Astrocyte (in vitro differentiated cells and primary cell): ENCODE measurements around the gene YTHDC1. TPM values are rescaled to one million over a fixed set of nuclear protein-coding genes. Genes with fewer than 3 reads are reported as not detected.

Experiments used
- DNase-seq: peaks from one replicate; pipeline ENCODE4 v3.0.0-alpha.2; 2010; ENCODE audit warnings: low read depth
- FAIRE-seq: peaks from 2 replicates; lab custom pipeline; 2011; peaks lifted over from hg19 to GRCh38; lab: Jason Lieb, UNC
- H2AFZ ChIP-seq: 2 replicates; pipeline ENCODE4 v1.6.0; 2012; ENCODE audit warnings: low read depth, low read length, inconsistent platforms
- H3K27ac ChIP-seq: 2 replicates; pipeline ENCODE4 v1.5.1; 2011; ENCODE audit warnings: low read depth, low read length, inconsistent platforms
- H3K27me3 ChIP-seq: 2 replicates; pipeline ENCODE4 v1.6.0; 2011; ENCODE audit warnings: low read length, inconsistent platforms; ENCODE audit not compliant: insufficient read depth
- H3K36me3 ChIP-seq: 2 replicates; pipeline ENCODE4 v1.5.1; 2011; ENCODE audit warnings: low read length, inconsistent platforms; ENCODE audit not compliant: insufficient read depth
- H3K4me1 ChIP-seq: 2 replicates; pipeline ENCODE4 v1.5.1; 2011; ENCODE audit warnings: low read length, inconsistent platforms; ENCODE audit not compliant: insufficient read depth
- H3K4me2 ChIP-seq: 2 replicates; pipeline ENCODE4 v1.6.0; 2012; ENCODE audit warnings: low read length, inconsistent platforms
- H3K4me3 ChIP-seq: 2 replicates; pipeline ENCODE4 v1.5.1; 2011; ENCODE audit warnings: low read depth, mild to moderate bottlenecking, low read length, inconsistent platforms; ENCODE audit not compliant: insufficient read depth
- H3K79me2 ChIP-seq: 2 replicates; pipeline ENCODE4 v1.6.0; 2012; ENCODE audit warnings: mild to moderate bottlenecking, low read length, inconsistent platforms; ENCODE audit not compliant: insufficient read depth
- H3K9ac ChIP-seq: 2 replicates; pipeline ENCODE4 v1.6.0; 2012; ENCODE audit warnings: mild to moderate bottlenecking, low read length, inconsistent platforms
- H3K9me3 ChIP-seq: 2 replicates; pipeline ENCODE4 v1.5.1; 2012; ENCODE audit warnings: low read depth, mild to moderate bottlenecking, low read length, inconsistent platforms; ENCODE audit not compliant: insufficient read depth
- H4K20me1 ChIP-seq: 2 replicates; pipeline ENCODE4 v1.6.0; 2012; ENCODE audit warnings: low read length, inconsistent platforms; ENCODE audit not compliant: insufficient read depth
- H3K27ac Mint-ChIP-seq: one replicate; pipeline ENCODE4 v1.8.0; 2021; ENCODE audit warnings: mild to moderate bottlenecking, mixed read lengths; ENCODE audit not compliant: unreplicated experiment
- H3K27me3 Mint-ChIP-seq: one replicate; pipeline ENCODE4 v1.8.0; 2021; ENCODE audit warnings: low read depth, mixed read lengths; ENCODE audit not compliant: unreplicated experiment
- H3K36me3 Mint-ChIP-seq: one replicate; pipeline ENCODE4 v1.8.0; 2021; ENCODE audit warnings: low read depth, mixed read lengths; ENCODE audit not compliant: unreplicated experiment
- H3K4me1 Mint-ChIP-seq: one replicate; pipeline ENCODE4 v1.8.0; 2021; ENCODE audit warnings: low read depth, mixed read lengths; ENCODE audit not compliant: unreplicated experiment
- H3K4me3 Mint-ChIP-seq: one replicate; pipeline ENCODE4 v1.8.0; 2021; ENCODE audit warnings: mild to moderate bottlenecking, moderate library complexity, mixed read lengths; ENCODE audit not compliant: unreplicated experiment
- H3K9me3 Mint-ChIP-seq: one replicate; pipeline ENCODE4 v1.8.0; 2021; ENCODE audit warnings: mild to moderate bottlenecking, mixed read lengths; ENCODE audit not compliant: unreplicated experiment
- CTCF ChIP-seq: IDR thresholded peaks from 2 replicates; pipeline ENCODE4 v1.5.1; 2011; ENCODE audit warnings: low read depth, mild to moderate bottlenecking, inconsistent platforms, low read length, moderate library complexity; ENCODE audit not compliant: insufficient read depth
- EZH2 ChIP-seq: IDR thresholded peaks from 2 replicates; pipeline ENCODE4 v1.6.1; 2012; ENCODE audit warnings: mild to moderate bottlenecking, low read length, inconsistent platforms; ENCODE audit not compliant: insufficient read depth
- total RNA-seq: library from RNA; stranded (reverse); gene quantifications from 2 replicates; pipeline ENCODE4 v1.2.1, GENCODE V29; 2021

The YTHDC1 gene
- total RNA-seq, 1 donor from 2014 or later, result 95.9 TPM

DNA sequence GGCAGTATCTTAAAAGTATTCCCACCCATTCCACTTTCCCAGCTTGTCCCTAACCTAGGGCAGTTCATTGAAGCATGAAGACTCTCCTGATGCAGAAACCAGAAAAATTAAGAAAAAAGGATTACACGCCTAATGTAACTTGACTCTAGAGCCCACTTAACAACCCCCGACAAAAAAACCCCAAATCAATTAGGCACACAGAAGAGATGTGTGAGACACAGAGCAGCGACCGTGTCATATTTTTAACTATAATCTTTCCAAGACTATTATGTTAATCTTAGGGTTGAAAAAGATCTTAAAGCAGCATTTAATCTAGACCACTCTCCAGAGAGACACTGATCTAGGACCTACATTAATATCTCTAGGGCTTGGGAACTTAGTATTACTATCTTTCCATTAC is 1.3 kb downstream of the YTHDC1 start:
- Mint-ChIP-seq H3K9me3 (no peaks in the 10 kb centered on the region), H3K27ac (peak overlapping the region; percentile 95), H3K4me3 (peak overlapping the region; percentile 98), H3K4me1 (peaks cover 22% of the 10 kb centered on the region), H3K27me3 (no peaks in the 10 kb centered on the region), H3K36me3 (peaks cover 5% of the 10 kb centered on the region)
- peak overlapping the region; percentile 98 for H3K27ac ChIP-seq
- no peak overlapping the region for H2AFZ ChIP-seq
- DNase-seq (no peak), FAIRE-seq (no peak)
- peaks cover 63% of the 10 kb centered on the region for H3K79me2 ChIP-seq
- no peaks in the 10 kb centered on the region for H3K27me3 ChIP-seq
- H3K9me3 ChIP-seq, result no peaks in the 10 kb centered on the region
- peak overlapping the region; percentile 98 for H3K9ac ChIP-seq
- H3K4me2 ChIP-seq, result peak overlapping the region; percentile 92
- peak overlapping the region; percentile 96 for H3K4me3 ChIP-seq
- peaks cover 18% of the 10 kb centered on the region for H3K4me1 ChIP-seq
- TF ChIP-seq CTCF (no peak), EZH2 (no peak)
- H4K20me1 ChIP-seq, result peaks cover 55% of the 10 kb centered on the region
- H3K36me3 ChIP-seq, result no peaks in the 10 kb centered on the region

DNA sequence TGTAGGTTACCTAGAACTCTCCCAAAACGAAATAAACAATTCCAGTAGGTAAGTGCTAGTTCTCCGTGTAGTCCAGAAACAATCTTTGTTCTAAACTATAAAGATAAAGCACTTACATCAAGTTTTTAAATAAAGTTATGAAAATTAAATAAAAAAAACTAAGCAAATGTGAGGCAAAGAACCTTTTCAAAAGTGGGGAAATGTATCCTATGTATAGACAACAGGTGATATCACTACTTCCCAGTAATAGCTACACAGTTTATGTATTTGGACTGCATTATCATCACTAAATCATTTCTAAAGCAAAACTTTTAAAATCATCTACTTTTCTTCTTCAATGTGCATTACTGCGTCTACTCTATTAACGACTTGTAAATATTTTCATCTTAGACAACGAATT is 2.0 kb downstream of the YTHDC1 start:
- peak overlapping the region; percentile 98 for H3K4me3 Mint-ChIP-seq
- peak overlapping the region; percentile 96 for H3K4me3 ChIP-seq
- H3K79me2 ChIP-seq, result peaks cover 70% of the 10 kb centered on the region
- no peaks in the 10 kb centered on the region for H3K27me3 Mint-ChIP-seq
- H3K9me3 Mint-ChIP-seq, result no peaks in the 10 kb centered on the region
- DNase-seq (no peak), FAIRE-seq (no peak)
- peak overlapping the region; percentile 92 for H3K4me2 ChIP-seq
- no peaks in the 10 kb centered on the region for H3K9me3 ChIP-seq
- no peaks in the 10 kb centered on the region for H3K27me3 ChIP-seq
- TF ChIP-seq CTCF (no peak), EZH2 (no peak)
- no peak overlapping the region for H3K27ac ChIP-seq
- H4K20me1 ChIP-seq, result peaks cover 61% of the 10 kb centered on the region
- H3K9ac ChIP-seq, result peak overlapping the region; percentile 98
- no peak overlapping the region for H2AFZ ChIP-seq
- peak overlapping the region; percentile 95 for H3K27ac Mint-ChIP-seq
- H3K36me3 ChIP-seq, result no peaks in the 10 kb centered on the region
- peaks cover 22% of the 10 kb centered on the region for H3K4me1 Mint-ChIP-seq
- H3K4me1 ChIP-seq, result peaks cover 18% of the 10 kb centered on the region
- peaks cover 5% of the 10 kb centered on the region for H3K36me3 Mint-ChIP-seq

- no peaks in the 10 kb centered on the region for H3K9me3 ChIP-seq
- no peak for DNase-seq
- no peak overlapping the region for H2AFZ ChIP-seq
- H3K4me1 ChIP-seq, result peaks cover 18% of the 10 kb centered on the region
- Mint-ChIP-seq H3K27ac (peak overlapping the region; percentile 34), H3K27me3 (no peaks in the 10 kb centered on the region), H3K36me3 (peaks cover 5% of the 10 kb centered on the region), H3K4me1 (peaks cover 30% of the 10 kb centered on the region), H3K9me3 (no peaks in the 10 kb centered on the region), H3K4me3 (peak overlapping the region; percentile 98)
- no peak overlapping the region for H3K4me3 ChIP-seq
- H3K9ac ChIP-seq, result no peak overlapping the region
- H3K36me3 ChIP-seq, result no peaks in the 10 kb centered on the region
- FAIRE-seq, result no peak
- no peak for TF ChIP-seq EZH2
- no peak for TF ChIP-seq CTCF
- H3K4me2 ChIP-seq, result peak overlapping the region; percentile 92
- H3K79me2 ChIP-seq, result peaks cover 84% of the 10 kb centered on the region
- peaks cover 75% of the 10 kb centered on the region for H4K20me1 ChIP-seq
- H3K27me3 ChIP-seq, result no peaks in the 10 kb centered on the region
- H3K27ac ChIP-seq, result peak overlapping the region; percentile 11
Observed at GRCh38 chr4:68346461-68346860, 3.4 kb downstream of the YTHDC1 start.
